HepG2 (cell line): ENCODE measurements around the gene RPL41. TPM values are rescaled to one million over a fixed set of nuclear protein-coding genes. Genes with fewer than 3 reads are reported as not detected.
A peak's percentile ranks its signal among the peaks of the same experiment; 100 is the strongest.

Source experiments
- AHR ChIP-seq: IDR thresholded peaks from 2 replicates; pipeline ENCODE4 v1.6.1; 2018; ENCODE audit warnings: missing genetic modification reagents, missing compliant biosample characterization
- ARID4A ChIP-seq: sonication (generic); formaldehyde crosslinking; IDR thresholded peaks from 2 replicates; pipeline ENCODE4 v1.5.0; 2020; ENCODE audit warnings: mild to moderate bottlenecking, missing genetic modification reagents, borderline replicate concordance
- E2F2 ChIP-seq: sonication (generic); formaldehyde crosslinking; IDR thresholded peaks from 2 replicates; pipeline ENCODE4 v1.4.0; 2020; ENCODE audit warnings: missing genetic modification reagents, borderline replicate concordance
- GABPA ChIP-seq, 2 experiments: IDR thresholded peaks; 2 replicates each; pipeline ENCODE4 v1.6.1; 2011 to 2016; ENCODE audit warnings: low read depth in 2 of 2, low read length in 1 of 2, missing biosample characterization in 1 of 2, missing genetic modification characterization in 1 of 2
- GLI4 ChIP-seq: sonication (generic); formaldehyde crosslinking; IDR thresholded peaks from 2 replicates; pipeline ENCODE4 v1.5.1; 2020; ENCODE audit warnings: missing genetic modification reagents, mild to moderate bottlenecking, moderate library complexity, borderline replicate concordance
- HHEX ChIP-seq: IDR thresholded peaks from 2 replicates; pipeline ENCODE4 v1.6.1; 2016; ENCODE audit warnings: control low read depth
- HIC2 ChIP-seq: sonication (generic); formaldehyde crosslinking; IDR thresholded peaks from 2 replicates; pipeline ENCODE4 v1.9.0; 2022; ENCODE audit warnings: low read depth, missing genetic modification reagents
- HNRNPUL1 ChIP-seq: fragments of 200-400 bp; formaldehyde crosslinking; IDR thresholded peaks from 2 replicates; pipeline ENCODE4 v1.6.1; 2017; ENCODE audit warnings: low read depth, mild to moderate bottlenecking, low read length, moderate library complexity
- KDM2A ChIP-seq: sonication (generic); formaldehyde crosslinking; IDR thresholded peaks from 2 replicates; pipeline ENCODE4 v1.4.0; 2020; ENCODE audit warnings: low read depth, missing genetic modification reagents, borderline replicate concordance
- KLF16 ChIP-seq, 2 experiments: sonication (generic) in 1 of 2; formaldehyde crosslinking in 1 of 2; IDR thresholded peaks; 2 replicates each; pipeline versions ENCODE4 v1.6.1 to v1.8.0; 2016 to 2023; ENCODE audit warnings: missing genetic modification reagents in 2 of 2, missing compliant biosample characterization in 1 of 2
- MAFK ChIP-seq, 2 experiments: IDR thresholded peaks in 1 of 2; conservative IDR thresholded peaks in 1 of 2; 2 replicates each; pipeline ENCODE4 v1.6.1; 2011; ENCODE audit warnings: improper control_type of control experiment in 2 of 2, low read length in 2 of 2
- MED13 ChIP-seq: sonication (generic); formaldehyde crosslinking; IDR thresholded peaks from 2 replicates; pipeline ENCODE4 v1.5.0; 2020; ENCODE audit warnings: missing genetic modification reagents
- MZF1 ChIP-seq: sonication (generic); formaldehyde crosslinking; IDR thresholded peaks from 2 replicates; pipeline ENCODE4 v1.8.1; 2023; ENCODE audit warnings: mild to moderate bottlenecking, missing genetic modification reagents, borderline replicate concordance
- ZNF256 ChIP-seq: sonication (generic); formaldehyde crosslinking; conservative IDR thresholded peaks from 2 replicates; pipeline ENCODE4 v1.4.0; 2020; ENCODE audit warnings: missing genetic modification reagents
- ZNF263 ChIP-seq: sonication (generic); formaldehyde crosslinking; IDR thresholded peaks from 2 replicates; pipeline ENCODE4 v1.4.0; 2020; ENCODE audit warnings: missing genetic modification reagents
- ZNF280B ChIP-seq: sonication (generic); formaldehyde crosslinking; IDR thresholded peaks from 2 replicates; pipeline ENCODE4 v1.5.0; 2020; ENCODE audit warnings: missing genetic modification reagents, mild to moderate bottlenecking, borderline replicate concordance
- ZNF530 ChIP-seq: sonication (generic); formaldehyde crosslinking; IDR thresholded peaks from 2 replicates; pipeline ENCODE4 v1.5.0; 2020; ENCODE audit warnings: low read depth, mild to moderate bottlenecking, missing genetic modification reagents
- ZNF672 ChIP-seq: sonication (generic); formaldehyde crosslinking; IDR thresholded peaks from 2 replicates; pipeline ENCODE4 v1.8.1; 2022; ENCODE audit warnings: missing genetic modification reagents
- ZNF720 ChIP-seq: sonication (generic); formaldehyde crosslinking; IDR thresholded peaks from 2 replicates; pipeline ENCODE4 v1.4.0; 2020; ENCODE audit warnings: missing genetic modification reagents
- ZNF776 ChIP-seq: sonication (generic); formaldehyde crosslinking; IDR thresholded peaks from 2 replicates; pipeline ENCODE4 v1.4.0; 2020; ENCODE audit warnings: mild to moderate bottlenecking, missing genetic modification reagents
- polyA plus RNA-seq, 8 experiments: library from polyadenylated mRNA; depleted of rRNA in 3 of 8; stranded (reverse) in 7 of 8; unstranded in 1 of 8; fragments of >200 nt; fragmentation: Illumina TruSeq in 4 of 8; extraction: Trizol in 4 of 8; gene quantifications; 2 replicates each; pipeline versions ENCODE4 v1.2.1 to v1.2.3, GENCODE V29; 2011 to 2016; ENCODE audit warnings: low read depth in 4 of 8, missing spikeins in 1 of 8, mixed read lengths in 1 of 8; ENCODE audit not compliant: insufficient read depth in 1 of 8
- total RNA-seq, 5 experiments: library from RNA; depleted of rRNA; stranded (reverse); fragments of >200 nt; fragmentation: Illumina TruSeq; extraction: Trizol; gene quantifications; 2 replicates each; pipeline ENCODE4 v1.2.3, GENCODE V29; 2016; ENCODE audit warnings: low read depth in 1 of 5

The RPL41 gene
- total and polyA plus RNA-seq, 2 of the 13 experiments (the other 11 are each of a cell fraction or from before 2014, with no cell fraction given) = 4,012 to 7,670 TPM

- TF ChIP-seq ZNF263 (CRISPR knock-in tag) (peak; percentile 14; the same call in 1 of the 2 replicates), ZNF720 (no peak), ARID4A (CRISPR knock-in tag) (peak; percentile 92), HHEX (CRISPR knock-in tag) (no peak), MED13 (CRISPR knock-in tag) (peak; percentile 65), ZNF280B (CRISPR knock-in tag) (peak; percentile 94), AHR (CRISPR knock-in tag) (no peak; the same call in 1 of the 2 replicates), ZNF256 (CRISPR knock-in tag) (0 out of 2 replicates have a peak, but pooled peaks have one; percentile 21), GLI4 (CRISPR knock-in tag) (no peak; the same call in 1 of the 2 replicates), E2F2 (peak; percentile 87; the same call in 1 of the 2 replicates), ZNF776 (CRISPR knock-in tag) (no peak; the same call in 1 of the 2 replicates), ZNF672 (CRISPR knock-in tag) (no peak), ZNF530 (no peak; the same call in 1 of the 2 replicates), KDM2A (CRISPR knock-in tag) (peak; percentile 100), KLF16 (CRISPR knock-in tag; IDR thresholded peaks at IDR 0.05) (peak; percentile 82 to 92; a peak in 2 of 4 replicates), GABPA (IDR thresholded peaks at IDR 0.05; ENCODE audit: low read depth, low read length) (peak; percentile 60), GABPA (CRISPR knock-in tag; IDR thresholded peaks at IDR 0.05; ENCODE audit: low read depth) (peak; percentile 90), HIC2 (CRISPR knock-in tag) (peak; percentile 67; the same call in 1 of the 2 replicates), HNRNPUL1 (no peak; the same call in 1 of the 2 replicates), MAFK (conservative IDR thresholded peaks at IDR 0.05 in 1 of 2, IDR thresholded peaks at IDR 0.05 in 1 of 2; ENCODE audit: low read length in 2 of 2) (no peak), MZF1 (CRISPR knock-in tag) (no peak)
- TF ChIP-seq, all 625 proteins: peak for 392
Observed at GRCh38 chr12:56104109-56104814, 12.2 kb upstream of the RPL41 start, which contains the start of gene PA2G4 (continued).
